HG02588 (cell line): ENCODE measurements around the gene PLS1.
"Not testable (repeated sequence)": the region's sequence is repeated elsewhere in the genome, so short reads cannot be mapped to it uniquely, and the experiment has no call there.

Source experiments
- ATAC-seq: cut with Tn5 transposase; IDR thresholded peaks from one replicate; pipeline ENCODE4 v1.9.1; 2021; ENCODE audit warnings: mild to moderate bottlenecking, moderate library complexity; ENCODE audit not compliant: unreplicated experiment

PLS1 gene, protein sequence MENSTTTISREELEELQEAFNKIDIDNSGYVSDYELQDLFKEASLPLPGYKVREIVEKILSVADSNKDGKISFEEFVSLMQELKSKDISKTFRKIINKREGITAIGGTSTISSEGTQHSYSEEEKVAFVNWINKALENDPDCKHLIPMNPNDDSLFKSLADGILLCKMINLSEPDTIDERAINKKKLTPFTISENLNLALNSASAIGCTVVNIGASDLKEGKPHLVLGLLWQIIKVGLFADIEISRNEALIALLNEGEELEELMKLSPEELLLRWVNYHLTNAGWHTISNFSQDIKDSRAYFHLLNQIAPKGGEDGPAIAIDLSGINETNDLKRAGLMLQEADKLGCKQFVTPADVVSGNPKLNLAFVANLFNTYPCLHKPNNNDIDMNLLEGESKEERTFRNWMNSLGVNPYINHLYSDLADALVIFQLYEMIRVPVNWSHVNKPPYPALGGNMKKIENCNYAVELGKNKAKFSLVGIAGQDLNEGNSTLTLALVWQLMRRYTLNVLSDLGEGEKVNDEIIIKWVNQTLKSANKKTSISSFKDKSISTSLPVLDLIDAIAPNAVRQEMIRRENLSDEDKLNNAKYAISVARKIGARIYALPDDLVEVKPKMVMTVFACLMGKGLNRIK

DNA sequence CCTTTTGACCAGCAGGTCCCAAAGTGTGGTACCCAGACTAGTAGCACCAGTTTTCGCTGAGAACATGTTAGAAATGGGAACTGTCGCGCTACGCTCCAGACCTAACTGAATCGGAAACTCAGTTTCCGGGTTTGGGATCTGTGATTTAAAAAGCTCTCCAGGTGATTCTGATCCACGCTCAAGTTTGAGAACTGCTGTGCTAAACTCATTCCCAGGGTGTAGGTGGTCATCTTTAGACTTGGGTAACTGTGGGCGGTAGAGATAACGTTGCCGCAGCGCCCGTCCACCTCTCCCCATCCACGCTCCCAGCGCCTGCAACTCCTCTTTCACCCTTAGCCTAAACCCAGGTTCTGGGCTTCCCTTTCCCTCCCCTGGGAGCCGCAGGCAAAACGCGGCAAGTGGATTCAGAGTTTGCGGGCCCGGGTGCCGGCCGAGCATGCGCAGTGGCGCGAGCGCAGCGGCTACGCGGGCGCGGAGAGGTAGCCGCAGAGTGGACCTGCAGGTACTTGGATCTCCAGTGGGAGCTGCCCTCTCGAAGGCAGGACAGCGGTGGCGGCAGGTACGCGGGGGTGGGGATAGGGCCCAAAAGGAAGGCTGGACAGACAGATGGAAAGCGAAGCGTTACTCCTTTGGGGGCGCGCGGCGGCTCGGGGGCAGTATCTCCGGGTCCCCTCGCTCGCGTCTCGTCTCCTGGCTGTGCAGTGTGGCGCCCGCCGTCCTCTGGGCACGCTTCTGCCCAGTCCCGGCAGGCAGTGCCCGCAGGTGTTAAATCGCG, at the start of gene PLS1:
Gene PLS1 (plus strand): TSS at position 443 of the 775 bp plus-strand sequence. CDS start 67,845 bp downstream, outside the sequence.
- ATAC-seq = peak; percentile 90

DNA sequence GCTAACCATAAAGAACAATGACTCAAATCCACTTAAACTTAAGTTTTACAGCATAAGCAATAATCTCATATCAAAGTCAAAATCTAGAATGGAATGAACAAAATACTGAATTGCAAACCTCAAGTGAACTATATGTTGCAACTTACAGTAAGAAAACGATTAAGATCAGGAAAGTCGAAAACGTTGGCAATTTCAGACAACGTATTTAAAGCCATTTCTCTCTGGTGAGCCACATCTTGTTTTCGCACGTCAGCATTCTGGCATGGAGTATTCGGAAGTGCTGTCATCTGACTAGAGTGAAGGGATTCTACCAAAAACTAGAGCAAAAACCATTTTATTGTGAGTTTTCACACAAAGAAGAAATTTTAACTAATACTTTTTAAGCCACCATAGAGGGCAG, 46.2 kb upstream of the PLS1 start:
- no peak for ATAC-seq

DNA sequence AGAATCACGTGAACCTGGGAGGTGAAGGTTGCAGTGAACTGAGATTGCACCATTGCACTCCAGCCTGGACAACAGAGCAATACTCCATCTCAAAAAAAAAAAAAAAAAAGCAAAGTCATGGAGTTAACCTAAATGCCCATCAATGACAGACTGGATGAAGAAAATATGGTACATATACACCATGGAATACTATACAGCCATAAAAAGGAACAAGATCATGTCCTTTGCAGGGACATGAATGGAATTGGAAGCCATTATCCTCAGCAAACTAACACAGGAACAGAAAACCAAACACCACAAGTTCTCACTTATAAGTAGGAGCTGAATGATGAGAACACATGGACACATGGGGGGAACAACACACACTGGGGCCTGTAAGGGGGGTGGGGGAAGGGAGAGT, 43.6 kb upstream of the PLS1 start:
- not testable (repeated sequence) for ATAC-seq

DNA sequence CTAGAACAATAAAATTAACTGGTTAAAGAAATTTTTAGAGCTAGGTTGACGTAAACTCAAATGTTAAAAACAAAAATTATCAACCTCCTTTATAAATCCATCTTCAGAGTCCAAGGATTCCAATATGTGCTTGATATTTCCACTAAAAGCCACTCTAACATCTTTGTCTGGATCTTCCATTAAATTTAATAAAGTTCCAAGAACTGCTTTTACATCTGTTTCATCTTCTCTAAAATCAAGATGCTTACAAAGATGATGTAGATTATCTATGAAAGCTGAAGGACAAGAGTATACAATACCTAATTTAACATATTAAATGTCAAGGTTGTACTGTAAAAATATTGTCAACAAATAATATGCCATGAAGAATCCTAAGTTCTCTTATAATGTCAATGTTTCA, 42.5 kb upstream of the PLS1 start:
- ATAC-seq = no peak

DNA sequence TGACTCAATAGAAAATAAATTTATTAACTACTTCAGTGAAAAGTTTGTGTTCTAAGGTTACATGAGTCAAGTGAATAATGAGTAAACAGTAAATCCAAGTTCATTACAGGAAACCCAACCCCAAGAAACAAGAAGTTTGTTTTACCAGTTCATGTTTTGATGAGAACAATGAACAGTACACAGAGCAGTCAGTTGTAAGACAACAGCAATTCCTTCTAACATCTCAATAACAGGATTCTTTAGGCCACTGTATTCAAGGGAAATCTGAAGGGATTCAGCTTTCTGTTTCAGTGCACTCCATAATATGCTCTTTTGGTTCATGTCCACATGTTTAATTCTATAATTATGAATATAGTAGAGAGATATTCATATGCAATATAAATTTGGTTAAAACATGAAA, 36.1 kb upstream of the PLS1 start:
- no peak for ATAC-seq

DNA sequence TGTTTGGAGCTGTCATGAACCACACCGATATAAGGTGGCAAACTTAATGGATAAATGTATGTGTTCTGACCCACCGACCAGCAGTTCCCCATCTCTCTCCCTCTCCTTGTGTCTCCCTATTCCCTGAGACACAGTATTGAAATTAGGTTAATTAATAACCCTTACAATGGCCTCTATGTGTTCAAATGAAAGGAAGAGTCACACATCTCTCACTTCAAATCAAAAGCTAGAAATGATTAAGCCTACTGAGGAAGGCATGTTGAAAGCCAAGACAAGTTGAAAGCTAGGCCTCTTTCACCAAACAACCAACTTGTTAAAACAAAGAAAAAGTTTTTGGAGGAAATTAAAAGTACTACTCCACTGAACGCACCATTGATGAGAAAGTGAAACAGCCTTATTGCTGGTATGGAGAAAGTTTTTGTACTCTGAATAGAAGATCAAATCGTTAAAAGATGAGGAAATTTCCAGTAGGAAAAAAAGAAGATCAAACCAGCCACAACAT, 32.6 kb upstream of the PLS1 start:
- no peak for ATAC-seq

DNA sequence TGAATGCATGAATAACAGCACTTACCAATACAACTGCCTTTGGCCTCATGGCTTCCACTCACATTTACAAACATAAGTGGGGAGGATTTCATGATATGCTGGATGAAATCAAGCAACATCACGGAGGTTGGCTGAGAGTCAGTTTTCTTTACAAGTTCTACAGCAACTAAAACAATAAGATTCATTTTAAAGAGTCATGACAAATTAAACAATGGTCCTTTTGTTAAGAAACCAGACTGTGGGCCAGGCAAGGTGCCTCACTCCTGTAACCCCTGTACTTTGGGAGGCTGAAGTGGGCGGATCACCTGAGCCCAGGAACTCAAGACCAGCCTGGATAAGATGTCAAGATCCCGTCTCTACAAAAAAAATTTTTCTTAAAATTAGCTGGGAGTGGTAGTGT, 30.1 kb upstream of the PLS1 start:
- no peak for ATAC-seq

DNA sequence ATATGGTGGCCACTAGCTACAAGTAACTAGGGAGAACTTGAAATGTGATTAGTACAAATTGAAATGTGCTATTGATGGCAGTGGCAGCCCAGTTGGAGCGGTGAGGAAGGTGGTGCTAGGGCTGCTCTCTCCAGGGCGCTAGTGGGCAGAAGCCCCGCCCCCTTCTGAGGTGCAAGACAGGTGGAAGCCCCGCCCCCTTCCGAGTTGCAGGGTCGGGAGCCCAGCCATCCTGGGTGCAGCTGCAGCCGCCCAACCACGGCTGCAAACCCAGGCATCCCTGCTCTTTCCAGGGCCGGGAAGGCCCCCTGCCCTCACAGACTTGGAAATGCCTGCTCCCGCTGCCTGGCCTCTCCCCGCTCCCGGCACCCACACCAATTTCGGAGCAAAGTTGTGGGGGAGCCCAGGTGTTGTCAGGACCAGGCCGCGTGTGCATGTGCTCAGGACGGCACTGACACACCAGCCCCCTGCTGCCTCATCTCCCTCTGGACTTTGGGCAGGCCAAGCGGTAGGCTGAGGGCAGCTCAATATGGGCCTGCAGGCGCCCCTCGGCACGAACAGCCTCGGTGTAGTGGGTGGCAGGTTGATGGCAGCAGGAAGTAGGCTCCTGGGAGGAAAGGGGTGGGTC, 27.7 kb upstream of the PLS1 start:
- ATAC-seq = no peak

DNA sequence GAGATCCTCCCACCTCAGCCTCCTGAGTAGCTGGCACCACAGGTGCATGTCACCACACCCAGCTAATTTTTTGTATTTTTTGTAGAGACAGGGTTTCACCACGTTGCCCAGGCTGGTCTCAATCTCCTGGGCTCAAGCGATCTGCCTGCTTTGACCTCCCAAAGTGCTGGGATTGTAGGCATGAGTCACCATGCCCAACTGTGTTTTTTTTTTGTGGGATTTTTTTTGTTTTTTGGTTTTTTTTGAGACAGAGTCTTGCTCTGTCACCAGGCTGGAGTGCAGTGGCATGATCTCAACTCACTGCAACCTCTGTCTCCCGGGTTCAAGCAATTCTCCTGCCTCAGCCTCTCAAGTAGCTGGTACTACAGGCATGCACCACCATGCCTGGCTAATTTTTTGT, 26.8 kb upstream of the PLS1 start:
- not testable (repeated sequence) for ATAC-seq

DNA sequence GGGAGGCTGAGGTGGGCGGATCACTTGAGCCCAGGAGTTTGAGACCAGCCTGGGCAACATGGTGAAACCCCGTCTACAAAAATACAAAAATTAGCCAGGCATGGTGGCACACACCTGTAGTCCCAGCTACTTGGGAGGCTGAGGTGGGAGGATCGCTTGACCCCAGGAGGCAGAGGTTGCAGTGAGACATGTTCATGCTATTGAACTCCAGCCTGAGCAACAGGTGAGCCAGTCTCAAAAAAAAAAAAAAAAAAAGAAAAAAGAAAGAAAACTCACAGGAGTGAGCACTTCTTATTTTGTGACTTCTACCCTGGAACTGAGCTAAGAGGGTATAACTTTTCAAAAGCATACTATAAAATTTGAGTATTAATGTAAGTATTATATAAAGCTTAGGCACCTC, 22.0 kb upstream of the PLS1 start:
- not testable (repeated sequence) for ATAC-seq

DNA sequence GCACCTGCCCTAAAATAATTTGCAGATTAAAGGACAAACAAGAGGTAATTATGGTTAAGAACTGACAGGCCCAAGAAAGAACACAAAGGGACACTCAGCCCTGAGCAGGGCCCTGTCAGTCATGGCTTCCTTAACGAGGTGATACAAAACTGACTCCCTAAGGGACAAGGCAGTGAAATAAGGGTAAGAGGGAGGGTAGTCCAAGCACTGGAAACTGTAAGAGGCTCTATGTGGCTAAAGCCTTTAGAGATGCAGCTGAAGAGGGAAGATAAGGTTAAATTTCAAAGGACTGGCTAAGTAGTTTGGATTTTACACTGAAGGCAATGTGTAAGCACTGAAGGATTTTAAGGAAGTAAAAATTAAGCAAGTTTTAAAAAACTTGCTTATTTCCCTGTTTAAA, 21.5 kb upstream of the PLS1 start:
- no peak for ATAC-seq

DNA sequence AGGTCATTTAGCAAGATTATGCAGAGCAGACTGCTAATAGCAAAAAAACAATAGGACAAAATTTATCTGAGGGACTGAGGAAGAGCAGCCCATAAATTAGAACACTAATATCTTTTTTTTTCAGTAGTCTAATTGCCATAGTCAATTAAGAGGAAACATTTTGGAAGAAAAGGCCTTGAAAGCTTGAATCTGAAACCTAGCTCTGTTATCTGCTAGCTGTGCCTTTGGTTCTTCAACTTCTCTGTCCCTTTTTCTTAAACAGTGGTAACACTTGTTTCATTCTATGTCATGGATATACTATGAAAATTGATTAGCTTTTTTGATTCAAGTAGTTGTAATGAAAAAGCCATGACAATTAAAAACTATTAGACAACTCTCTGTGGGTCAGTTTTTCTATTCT, 19.4 kb upstream of the PLS1 start:
- ATAC-seq = no peak

DNA sequence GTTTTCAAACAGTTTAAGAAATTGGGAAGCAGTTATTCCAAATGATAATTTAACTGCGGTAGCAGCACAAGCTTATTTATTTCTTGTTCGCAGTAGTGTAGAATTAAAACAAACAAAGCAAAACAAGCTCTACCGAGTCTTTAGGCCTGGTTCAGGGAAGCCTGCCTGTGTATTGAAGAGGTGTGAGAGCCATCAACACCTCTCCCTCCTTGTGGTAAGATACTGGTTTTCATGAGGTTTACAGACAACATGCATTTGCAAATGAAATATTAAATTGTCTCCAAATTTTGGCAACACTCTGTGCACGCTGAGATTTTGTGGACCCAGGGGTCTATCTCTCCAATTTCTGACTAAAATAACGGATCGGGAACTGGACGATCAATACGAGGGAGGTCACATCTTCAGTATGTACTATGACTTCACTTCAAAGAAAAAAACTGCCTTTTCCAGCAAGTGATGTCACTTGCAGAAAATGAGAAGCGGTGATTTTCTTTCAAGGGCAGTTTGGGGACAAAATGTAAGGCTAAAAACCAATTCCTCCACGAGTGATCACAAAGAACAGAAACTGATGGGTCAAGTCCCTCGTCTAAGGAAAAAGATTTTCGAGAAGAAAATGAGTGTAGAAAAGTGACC, 18.4 kb upstream of the PLS1 start:
- ATAC-seq = no peak

DNA sequence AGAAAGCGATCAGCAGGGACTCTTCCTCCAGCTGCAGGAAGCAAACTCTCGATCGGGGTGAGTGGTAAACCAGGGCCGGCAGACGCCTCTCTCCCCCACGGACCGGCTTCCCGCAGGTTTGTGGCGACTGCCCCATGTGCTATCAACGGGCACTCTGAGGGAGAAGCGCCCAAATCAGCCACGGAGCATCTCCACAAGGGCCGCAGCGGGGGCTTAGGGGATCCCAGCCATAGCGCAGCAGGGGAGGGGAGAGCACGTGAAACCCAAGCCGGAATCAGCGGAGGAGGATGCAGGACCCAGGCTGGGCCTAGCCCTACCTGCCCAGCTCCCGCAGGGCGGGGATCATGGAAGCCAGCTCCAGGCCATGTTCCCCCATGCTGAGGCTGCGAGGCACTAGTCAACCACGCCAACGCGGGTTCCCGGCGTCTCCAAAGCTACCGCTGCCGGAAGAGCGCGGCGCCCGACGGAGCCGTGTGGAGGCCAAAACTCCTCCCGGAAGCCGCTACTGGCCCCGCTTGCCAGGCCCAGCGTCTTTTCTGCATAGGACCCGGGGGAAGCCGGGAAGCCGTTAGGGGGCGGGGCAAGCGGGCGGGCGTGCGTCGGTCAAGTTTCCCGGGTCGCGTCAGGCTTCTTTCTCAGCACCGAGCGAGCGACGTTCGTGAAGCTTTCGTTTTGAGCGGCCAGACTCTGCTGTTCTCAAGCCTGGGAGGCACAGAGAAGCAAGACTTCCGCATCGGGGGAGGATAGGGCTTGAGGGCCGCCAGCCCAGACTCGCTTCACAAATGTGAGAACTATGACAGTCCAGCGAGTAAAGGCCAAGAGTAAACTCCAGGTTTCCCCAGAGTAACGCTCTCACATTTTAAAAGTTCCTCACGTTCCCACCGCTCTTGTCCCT, 17.6 kb upstream of the PLS1 start, which contains the start of gene ATR:
Gene ATR (minus strand): TSS at position 405 of the 895 bp plus-strand sequence. CDS start 29 bp downstream, at position 376.
- ATAC-seq = peak; percentile 94

DNA sequence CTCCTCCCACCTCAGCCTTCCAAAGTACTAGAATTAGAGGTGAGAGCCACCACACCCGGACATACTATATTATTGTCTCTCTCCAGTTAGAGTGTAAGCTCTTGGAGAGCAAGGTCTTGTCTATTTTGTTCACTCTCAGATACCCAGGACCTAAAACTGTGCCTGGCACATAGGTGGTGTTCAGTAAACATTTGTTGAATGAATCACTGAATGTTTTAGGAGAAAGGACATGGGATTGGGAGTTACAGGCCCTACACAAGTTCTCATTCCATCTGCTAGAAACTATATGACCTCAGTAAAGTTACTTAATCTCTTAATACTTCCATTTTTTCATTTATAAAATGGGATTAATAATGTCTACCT, 16.2 kb upstream of the PLS1 start:
- no peak for ATAC-seq

DNA sequence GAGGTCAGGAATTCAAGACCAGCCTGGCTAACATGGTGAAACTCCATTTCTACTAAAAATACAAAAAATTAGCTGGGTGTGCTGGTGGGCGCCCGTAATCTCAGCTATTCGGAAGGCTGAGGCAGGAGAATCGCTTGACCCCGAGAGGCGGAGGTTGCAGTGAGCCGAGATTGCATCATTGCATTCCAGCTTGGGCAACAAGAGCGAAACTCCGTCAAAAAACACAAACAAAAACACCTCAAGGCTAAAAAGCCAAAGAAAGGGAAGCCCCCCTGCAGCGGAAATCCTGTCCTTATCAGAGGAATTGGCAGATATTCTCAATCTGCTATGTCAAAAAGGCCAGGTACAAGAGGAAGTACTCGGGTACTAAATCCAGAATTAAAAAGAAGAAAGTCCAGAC, 15.1 kb upstream of the PLS1 start:
- not testable (repeated sequence) for ATAC-seq

DNA sequence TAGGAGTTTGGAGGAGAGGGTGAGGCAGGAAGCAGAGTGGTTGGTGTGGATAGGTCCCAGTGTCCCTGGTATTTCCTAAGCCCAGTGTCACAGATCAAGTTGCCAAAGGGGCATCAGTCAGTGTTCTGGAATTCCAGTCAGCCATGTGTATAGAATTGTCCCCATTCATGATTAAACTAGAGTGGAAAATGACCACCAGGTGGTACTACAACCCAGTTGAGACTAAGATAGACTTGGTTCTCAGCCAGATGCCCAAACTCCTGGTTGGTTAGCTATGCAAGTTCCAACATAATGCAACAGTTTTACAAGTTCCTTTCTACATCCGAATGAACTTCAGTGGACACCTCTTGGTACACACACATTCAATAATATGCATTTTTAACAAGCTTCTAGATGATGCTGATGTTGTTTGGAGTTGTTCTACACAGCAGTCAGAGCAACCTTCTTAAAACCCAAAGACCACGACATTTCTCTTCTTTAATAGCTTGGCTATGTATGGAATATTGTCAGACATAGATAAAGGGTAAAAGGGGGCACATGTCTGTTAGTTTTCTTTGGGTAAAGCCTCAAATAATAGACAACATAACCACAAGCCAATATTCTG, 9.3 kb upstream of the PLS1 start:
- no peak for ATAC-seq

DNA sequence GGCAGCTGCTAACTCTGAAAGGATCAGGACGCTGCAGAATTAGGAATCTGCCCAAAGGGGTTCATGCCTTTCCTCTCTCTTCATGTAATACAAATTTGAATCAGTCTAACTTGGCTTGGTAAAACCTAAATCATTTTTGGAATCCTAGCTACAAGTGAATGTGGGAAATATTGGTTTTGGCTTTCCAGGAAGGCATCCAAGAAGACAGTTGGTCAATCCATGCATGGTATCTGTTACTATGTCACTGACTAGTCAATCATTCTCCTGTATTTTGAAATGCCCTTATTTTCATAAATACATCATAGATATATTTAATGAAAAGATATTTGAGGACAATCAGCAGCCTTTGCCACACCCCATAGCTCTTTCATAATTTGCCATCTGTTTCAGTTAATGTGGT, 7.5 kb upstream of the PLS1 start:
- no peak for ATAC-seq

DNA sequence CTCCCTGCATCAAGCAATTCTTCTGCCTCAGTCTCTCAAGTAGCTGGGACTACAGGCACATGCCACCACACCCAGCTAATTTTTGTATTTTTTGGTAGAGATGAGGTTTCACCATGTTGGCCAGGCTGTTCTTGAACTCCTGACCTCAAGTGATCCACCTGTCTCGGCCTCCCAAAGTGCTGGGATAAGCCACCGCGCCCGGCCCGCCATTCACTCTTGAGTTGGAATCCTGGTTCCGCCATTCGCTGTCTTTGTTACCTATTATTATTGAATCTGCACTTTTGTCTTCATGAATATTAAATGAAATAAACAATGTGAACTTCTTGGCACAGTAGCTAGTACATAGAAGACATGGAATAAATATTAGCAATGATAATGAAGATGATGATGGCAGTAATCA, 3.9 kb upstream of the PLS1 start:
- ATAC-seq = not testable (repeated sequence)
